Measurements from ENCODE around the gene OR10G7. TPM values are rescaled to one million over a fixed set of nuclear protein-coding genes. Genes with fewer than 3 reads are reported as not detected.

The OR10G7 gene
- total RNA-seq, 1 experiment from 2014 or later, result not detected

- Mint-ChIP-seq H3K4me1 (ENCODE audit: low read depth, unreplicated experiment) (no peaks in the 10 kb centered on the region), H3K27ac (ENCODE audit: unreplicated experiment) (no peak overlapping the region), H3K36me3 (ENCODE audit: insufficient read depth, unreplicated experiment) (no peaks in the 10 kb centered on the region), H3K27me3 (ENCODE audit: unreplicated experiment) (peaks cover 36% of the 10 kb centered on the region), H3K4me3 (ENCODE audit: low read depth, unreplicated experiment) (no peak overlapping the region), H3K9me3 (ENCODE audit: low read depth, unreplicated experiment) (no peaks in the 10 kb centered on the region)
- BruUV-seq (replicated peaks), result no TSS peak
- intact Hi-C loops (cut with micrococcal nuclease; ENCODE audit: unreplicated experiment), result no loop called here
- DNase-seq, result no peak
- CTCF ChIA-PET, result interaction anchor here (1.3 kb wide), 1 partner anchor 122 kb away, joined by 13 read pairs; no protein-coding TSS in a partner anchor
- TF ChIP-seq CTCF (IDR thresholded peaks at IDR 0.05; ENCODE audit: unreplicated experiment), result no peak
Observed at GRCh38 chr11:124072147-124072546, 31.0 kb upstream of the OR10G7 start.

GRCh38 chr11:124071623-124071948 lies 30.5 kb upstream of the OR10G7 start:
- no peak overlapping the region for H3K4me3 Mint-ChIP-seq (ENCODE audit: low read depth, unreplicated experiment)
- H3K27ac Mint-ChIP-seq (ENCODE audit: unreplicated experiment), result no peak overlapping the region
- CTCF ChIA-PET, result interaction anchor here (0.8 to 1.3 kb wide), 2 partner anchors 122 to 170 kb away, joined by 3 to 13 read pairs; no protein-coding TSS in a partner anchor
- intact Hi-C loops (cut with micrococcal nuclease; ENCODE audit: unreplicated experiment), result loop anchor here (1.0 to 2.0 kb wide), 2 partner anchors 124 to 515 kb away; no protein-coding TSS in a partner anchor
- H3K36me3 Mint-ChIP-seq (ENCODE audit: insufficient read depth, unreplicated experiment), result no peaks in the 10 kb centered on the region
- no peaks in the 10 kb centered on the region for H3K4me1 Mint-ChIP-seq (ENCODE audit: low read depth, unreplicated experiment)
- no peaks in the 10 kb centered on the region for H3K9me3 Mint-ChIP-seq (ENCODE audit: low read depth, unreplicated experiment)
- DNase-seq, result no peak
- BruUV-seq (replicated peaks), result no TSS peak
- no peak for TF ChIP-seq CTCF (IDR thresholded peaks at IDR 0.05; ENCODE audit: unreplicated experiment)
- peaks cover 36% of the 10 kb centered on the region for H3K27me3 Mint-ChIP-seq (ENCODE audit: unreplicated experiment)

GRCh38 chr11:124070915-124071622 lies 29.9 kb upstream of the OR10G7 start:
- no TSS peak for BruUV-seq (replicated peaks)
- CTCF ChIA-PET, result interaction anchor here (0.8 to 1.3 kb wide), 2 partner anchors 123 to 171 kb away, joined by 3 to 13 read pairs; no protein-coding TSS in a partner anchor
- H3K9me3 Mint-ChIP-seq (ENCODE audit: low read depth, unreplicated experiment), result no peaks in the 10 kb centered on the region
- H3K36me3 Mint-ChIP-seq (ENCODE audit: insufficient read depth, unreplicated experiment), result no peaks in the 10 kb centered on the region
- H3K4me1 Mint-ChIP-seq (ENCODE audit: low read depth, unreplicated experiment), result no peaks in the 10 kb centered on the region
- TF ChIP-seq CTCF (IDR thresholded peaks at IDR 0.05; ENCODE audit: unreplicated experiment), result no peak
- peak; percentile 54 for DNase-seq
- H3K27me3 Mint-ChIP-seq (ENCODE audit: unreplicated experiment), result peaks cover 30% of the 10 kb centered on the region
- intact Hi-C loops (cut with micrococcal nuclease; ENCODE audit: unreplicated experiment), result loop anchor here (1.0 to 2.0 kb wide), 2 partner anchors 124 to 516 kb away; no protein-coding TSS in a partner anchor
- no peak overlapping the region for H3K4me3 Mint-ChIP-seq (ENCODE audit: low read depth, unreplicated experiment)
- H3K27ac Mint-ChIP-seq (ENCODE audit: unreplicated experiment), result no peak overlapping the region

GRCh38 chr11:124069429-124070401 lies 28.6 kb upstream of the OR10G7 start:
- no peak overlapping the region for H3K4me3 Mint-ChIP-seq (ENCODE audit: low read depth, unreplicated experiment)
- BruUV-seq (replicated peaks), result no TSS peak
- peak; percentile 47 for DNase-seq
- H3K9me3 Mint-ChIP-seq (ENCODE audit: low read depth, unreplicated experiment), result no peaks in the 10 kb centered on the region
- intact Hi-C loops (cut with micrococcal nuclease; ENCODE audit: unreplicated experiment), result loop anchor here (2.0 kb wide), 1 partner anchor 517 kb away; no protein-coding TSS in a partner anchor
- H3K4me1 Mint-ChIP-seq (ENCODE audit: low read depth, unreplicated experiment), result no peaks in the 10 kb centered on the region
- no peak for TF ChIP-seq CTCF (IDR thresholded peaks at IDR 0.05; ENCODE audit: unreplicated experiment)
- CTCF ChIA-PET, result interaction anchor here (0.9 to 1.5 kb wide), 2 partner anchors 16 to 507 kb away, joined by 3 read pairs; no protein-coding TSS in a partner anchor
- no peak overlapping the region for H3K27ac Mint-ChIP-seq (ENCODE audit: unreplicated experiment)
- H3K36me3 Mint-ChIP-seq (ENCODE audit: insufficient read depth, unreplicated experiment), result no peaks in the 10 kb centered on the region
- peaks cover 30% of the 10 kb centered on the region for H3K27me3 Mint-ChIP-seq (ENCODE audit: unreplicated experiment)
